OCI-LY3 (cell line): Measurements from ENCODE around the gene MTMR4.

Experiments
- H2AFZ ChIP-seq: fragments of 200-600, 300-600 bp; shearing (Covaris generic); 2 replicates; pipeline ENCODE4 v1.6.0; 2014; ENCODE audit warnings: antibody characterized with exemption, low read depth, low read length
- H3K27ac ChIP-seq: fragments of 200-600, 300-600 bp; sonication (generic); 2 replicates; pipeline ENCODE4 v1.5.1; 2014; ENCODE audit warnings: mild to moderate bottlenecking, low read length, moderate library complexity, mixed read lengths
- H3K27me3 ChIP-seq: fragments of 200-600, 300-600 bp; sonication (generic); 2 replicates; pipeline ENCODE4 v1.6.1; 2014; ENCODE audit warnings: low read depth, low read length, mixed read lengths
- H3K36me3 ChIP-seq: fragments of 200-600, 300-600 bp; sonication (generic); replicated peaks from 2 replicates; pipeline ENCODE3; 2014; ENCODE audit warnings: low read depth, low read length, mixed read lengths
- H3K4me1 ChIP-seq: fragments of 300-600, 200-600 bp; sonication (generic); 2 replicates; pipeline ENCODE4 v1.6.1; 2014; ENCODE audit warnings: low read length, mixed read lengths
- H3K4me2 ChIP-seq: fragments of 200-600, 300-600 bp; sonication (generic); 2 replicates; pipeline ENCODE4 v1.6.1; 2014; ENCODE audit warnings: low read length, mixed read lengths
- H3K4me3 ChIP-seq: fragments of 300-600, 200-600 bp; sonication (generic); 2 replicates; pipeline ENCODE4 v1.5.1; 2014; ENCODE audit warnings: antibody characterized with exemption, mild to moderate bottlenecking, low read length, moderate library complexity
- H3K79me2 ChIP-seq: fragments of 300-600, 200-600 bp; shearing (Covaris generic); 2 replicates; pipeline ENCODE4 v1.6.1; 2014; ENCODE audit warnings: mild to moderate bottlenecking, low read length, mixed read lengths
- H3K9ac ChIP-seq: fragments of 300-600, 200-600 bp; shearing (Covaris generic); 2 replicates; pipeline ENCODE4 v1.6.0; 2014; ENCODE audit warnings: mild to moderate bottlenecking, low read length, moderate library complexity
- H3K9me3 ChIP-seq: fragments of 200-600, 300-600 bp; shearing (Covaris generic); 2 replicates; pipeline ENCODE4 v1.6.1; 2014; ENCODE audit warnings: low read length, mixed read lengths; ENCODE audit not compliant: insufficient read depth
- H4K20me1 ChIP-seq: fragments of 200-600, 300-600 bp; sonication (generic); 2 replicates; pipeline ENCODE4 v1.6.1; 2016; ENCODE audit warnings: low read length, mixed read lengths; ENCODE audit not compliant: insufficient read depth
- EZH2phosphoT487 ChIP-seq: fragments of 200-600 bp; shearing (Covaris generic); IDR thresholded peaks from 2 replicates; pipeline ENCODE4 v1.6.1; 2018; ENCODE audit warnings: antibody characterized with exemption, mixed run types, low read depth
- TF ChIP-seq, protein P1 (sequence below): fragments of 200-600, 300-600 bp; sonication (generic); IDR thresholded peaks from 2 replicates; pipeline ENCODE4 v1.5.1; 2014; ENCODE audit warnings: antibody characterized with exemption, low read length, low read depth

The MTMR4 gene

DNA sequence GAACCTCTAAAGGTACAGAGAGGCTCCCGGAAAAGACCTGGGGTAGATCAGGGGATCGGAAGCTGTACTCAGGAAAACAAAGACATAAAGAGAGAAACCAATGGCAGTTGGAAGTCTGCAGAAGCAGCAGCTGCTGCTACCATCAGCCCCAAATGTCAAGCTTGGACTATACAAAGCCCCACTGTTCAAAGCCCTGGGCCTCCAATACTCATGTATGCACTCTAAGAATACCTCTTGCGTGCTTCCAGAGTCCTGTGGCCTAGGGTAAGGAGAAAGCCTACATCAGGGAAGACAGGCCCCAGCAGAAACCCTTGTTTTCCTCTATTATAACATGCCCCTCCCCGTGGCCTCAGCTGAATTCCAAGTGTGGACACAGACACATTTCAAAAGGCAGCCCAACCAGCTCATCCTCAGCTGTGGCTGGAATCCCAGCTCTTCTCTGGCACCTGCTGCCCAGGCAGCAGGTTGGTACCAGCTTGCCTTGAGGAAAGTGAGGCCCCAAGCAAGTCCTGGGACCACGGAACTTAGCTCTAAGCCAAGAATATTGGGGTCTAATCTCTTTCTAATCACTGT is 19.3 kb upstream of the MTMR4 start:
- Histone ChIP-seq H3K36me3 (no peaks in the 10 kb centered on the region), H4K20me1 (no peaks in the 10 kb centered on the region), H3K9ac (no peak overlapping the region), H3K79me2 (no peaks in the 10 kb centered on the region), H3K4me1 (peaks cover 12% of the 10 kb centered on the region; the same call in 1 of the 2 replicates), H3K27ac (no peak overlapping the region), H3K4me3 (no peak overlapping the region), H2AFZ (no peak overlapping the region), H3K4me2 (no peak overlapping the region), H3K9me3 (no peaks in the 10 kb centered on the region), H3K27me3 (peaks cover 32% of the 10 kb centered on the region)
- no peak for TF ChIP-seq EZH2phosphoT487
- TF ChIP-seq, protein P1, sequence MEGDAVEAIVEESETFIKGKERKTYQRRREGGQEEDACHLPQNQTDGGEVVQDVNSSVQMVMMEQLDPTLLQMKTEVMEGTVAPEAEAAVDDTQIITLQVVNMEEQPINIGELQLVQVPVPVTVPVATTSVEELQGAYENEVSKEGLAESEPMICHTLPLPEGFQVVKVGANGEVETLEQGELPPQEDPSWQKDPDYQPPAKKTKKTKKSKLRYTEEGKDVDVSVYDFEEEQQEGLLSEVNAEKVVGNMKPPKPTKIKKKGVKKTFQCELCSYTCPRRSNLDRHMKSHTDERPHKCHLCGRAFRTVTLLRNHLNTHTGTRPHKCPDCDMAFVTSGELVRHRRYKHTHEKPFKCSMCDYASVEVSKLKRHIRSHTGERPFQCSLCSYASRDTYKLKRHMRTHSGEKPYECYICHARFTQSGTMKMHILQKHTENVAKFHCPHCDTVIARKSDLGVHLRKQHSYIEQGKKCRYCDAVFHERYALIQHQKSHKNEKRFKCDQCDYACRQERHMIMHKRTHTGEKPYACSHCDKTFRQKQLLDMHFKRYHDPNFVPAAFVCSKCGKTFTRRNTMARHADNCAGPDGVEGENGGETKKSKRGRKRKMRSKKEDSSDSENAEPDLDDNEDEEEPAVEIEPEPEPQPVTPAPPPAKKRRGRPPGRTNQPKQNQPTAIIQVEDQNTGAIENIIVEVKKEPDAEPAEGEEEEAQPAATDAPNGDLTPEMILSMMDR, result no peak

DNA sequence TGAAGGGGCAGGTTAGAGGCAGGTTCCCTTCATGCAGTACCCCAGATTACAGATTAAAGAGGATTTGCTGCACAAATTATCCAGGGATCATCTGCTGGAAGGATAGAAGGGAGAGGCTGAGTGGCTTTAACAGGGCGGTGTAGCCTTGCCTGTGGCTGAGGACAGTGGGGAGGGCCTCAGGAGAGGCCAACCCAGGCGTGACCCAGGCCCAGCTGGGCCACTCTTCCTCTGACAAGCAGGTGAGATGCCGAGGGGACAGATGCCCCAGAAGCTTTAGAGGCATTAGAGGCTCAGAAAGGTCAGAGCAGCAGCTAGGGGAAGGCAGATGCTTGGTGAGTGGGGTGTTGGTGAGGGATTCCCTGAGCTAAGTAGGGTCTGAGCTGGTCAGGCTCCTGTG is 18.1 kb upstream of the MTMR4 start:
- Histone ChIP-seq H3K27me3 (peaks cover 32% of the 10 kb centered on the region), H3K4me2 (peak overlapping the region; percentile 91), H3K36me3 (no peaks in the 10 kb centered on the region), H3K9ac (0 out of 2 replicates have a peak overlapping the region, but pooled peaks have one; percentile 34), H3K79me2 (no peaks in the 10 kb centered on the region), H3K9me3 (no peaks in the 10 kb centered on the region), H2AFZ (no peak overlapping the region; the same call in 1 of the 2 replicates), H3K4me1 (peaks cover 18% of the 10 kb centered on the region), H3K4me3 (peak overlapping the region; percentile 78), H4K20me1 (no peaks in the 10 kb centered on the region), H3K27ac (no peak overlapping the region)
- TF ChIP-seq EZH2phosphoT487, result no peak
- TF ChIP-seq, protein P1, result no peak

DNA sequence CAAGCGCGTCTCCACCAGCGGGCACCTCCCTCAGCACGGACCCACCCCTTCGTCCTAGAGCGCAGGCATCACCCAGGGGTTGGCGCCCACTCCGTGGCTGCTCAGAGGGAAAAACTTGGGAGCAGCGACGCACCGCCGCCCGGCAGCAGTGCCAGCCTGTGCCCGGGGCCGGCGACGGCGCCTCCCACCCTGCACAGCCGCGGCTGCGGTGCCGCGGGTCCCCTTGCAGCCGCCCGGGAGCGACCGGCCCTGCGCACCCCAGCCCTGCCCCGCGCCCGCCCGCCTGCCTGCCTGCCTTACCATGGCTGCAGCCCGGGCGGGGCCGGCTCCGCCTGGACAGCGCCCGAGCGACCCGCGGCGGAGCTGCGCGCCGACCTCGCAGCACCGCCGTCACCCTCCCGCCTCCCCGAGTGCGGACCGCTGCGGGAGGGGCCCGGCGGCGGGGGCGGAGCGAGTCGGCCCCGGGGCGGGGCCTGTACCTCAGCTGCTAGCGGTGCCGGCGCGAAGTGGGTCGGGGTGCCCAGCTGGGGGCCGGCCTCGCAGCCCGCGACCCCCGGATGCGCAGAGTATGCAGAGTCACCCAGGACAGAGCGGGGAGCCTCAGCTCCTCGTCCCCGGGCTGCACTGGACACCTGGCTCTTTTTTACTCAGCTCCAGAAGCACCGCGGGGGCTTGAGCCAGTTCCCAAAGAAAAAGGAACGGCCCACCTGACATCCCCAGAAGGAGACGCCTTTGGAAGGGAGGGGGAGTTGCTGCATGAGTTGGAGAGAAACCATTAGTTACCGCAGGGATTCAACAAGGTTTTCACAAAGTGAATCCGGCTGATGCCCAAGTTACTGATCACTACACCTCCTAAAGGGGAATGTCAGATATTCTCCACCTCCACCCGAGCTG is 17.5 kb upstream of the MTMR4 start:
- H3K27me3 ChIP-seq, result peaks cover 27% of the 10 kb centered on the region
- peaks cover 25% of the 10 kb centered on the region for H3K4me1 ChIP-seq
- no peaks in the 10 kb centered on the region for H3K79me2 ChIP-seq
- H3K9me3 ChIP-seq, result no peaks in the 10 kb centered on the region
- no peaks in the 10 kb centered on the region for H3K36me3 ChIP-seq
- TF ChIP-seq, protein P1, result no peak
- no peak for TF ChIP-seq EZH2phosphoT487
- peak overlapping the region; percentile 40; the same call in 1 of the 2 replicates for H2AFZ ChIP-seq
- H3K4me2 ChIP-seq, result peak overlapping the region; percentile 91
- no peaks in the 10 kb centered on the region for H4K20me1 ChIP-seq
- no peak overlapping the region for H3K27ac ChIP-seq
- H3K4me3 ChIP-seq, result peak overlapping the region; percentile 78
- H3K9ac ChIP-seq, result peak overlapping the region; percentile 34; the same call in 1 of the 2 replicates

DNA sequence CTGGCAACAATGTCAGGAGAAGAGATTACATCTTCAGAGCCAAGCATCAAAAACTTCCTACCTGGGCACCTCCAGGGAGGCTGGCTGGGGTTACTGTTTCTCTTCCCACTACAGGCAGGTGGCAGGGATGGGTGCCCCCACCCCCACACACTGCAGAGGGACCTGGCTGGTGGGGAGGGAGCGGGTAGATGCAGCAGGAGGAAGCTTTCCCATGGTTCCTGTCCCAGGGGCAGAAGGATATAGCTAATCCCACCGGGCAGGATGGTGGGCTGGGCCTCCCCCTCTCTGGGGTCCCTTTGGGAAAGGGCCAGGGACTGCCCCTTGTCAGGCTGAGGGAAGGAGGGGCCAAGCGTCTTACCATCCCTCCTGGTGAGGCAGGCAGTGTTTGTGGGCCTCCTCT is 16.7 kb upstream of the MTMR4 start:
- Histone ChIP-seq H2AFZ (peak overlapping the region; percentile 40; the same call in 1 of the 2 replicates), H3K79me2 (no peaks in the 10 kb centered on the region), H4K20me1 (no peaks in the 10 kb centered on the region), H3K9ac (peak overlapping the region; percentile 34; the same call in 1 of the 2 replicates), H3K4me2 (peak overlapping the region; percentile 91), H3K4me1 (peaks cover 30% of the 10 kb centered on the region), H3K27ac (no peak overlapping the region), H3K36me3 (no peaks in the 10 kb centered on the region), H3K9me3 (no peaks in the 10 kb centered on the region), H3K27me3 (peaks cover 23% of the 10 kb centered on the region), H3K4me3 (peak overlapping the region; percentile 78)
- TF ChIP-seq, protein P1, result no peak
- TF ChIP-seq EZH2phosphoT487, result no peak
